GM06990 (cell line): ENCODE results near the gene KASH5.
A peak's percentile ranks its signal among the peaks of the same experiment; 100 is the strongest.

ENCODE experiments used
- DNase-seq: peaks from one replicate; pipeline ENCODE4 v3.0.0-alpha.2; 2011; ENCODE audit not compliant: insufficient read length; ENCODE audit errors: extremely low read depth
- H3K27me3 ChIP-seq: replicated peaks from 2 replicates; pipeline ENCODE4 v1.6.0; 2011; ENCODE audit warnings: low read length; ENCODE audit not compliant: control insufficient read depth, insufficient read depth
- H3K36me3 ChIP-seq: 2 replicates; pipeline ENCODE4 v1.5.1; 2011; ENCODE audit warnings: low read length; ENCODE audit not compliant: control insufficient read depth, insufficient read depth
- H3K4me3 ChIP-seq: replicated peaks from 2 replicates; pipeline ENCODE4 v1.5.1; 2011; ENCODE audit warnings: low read depth, mild to moderate bottlenecking, control low read depth, low read length
- TF ChIP-seq, protein P1 (sequence below): IDR thresholded peaks from 2 replicates; pipeline ENCODE4 v1.5.1; 2011; ENCODE audit warnings: low read length, control low read depth, mild to moderate bottlenecking, inconsistent platforms; ENCODE audit not compliant: insufficient read depth, poor library complexity, severe bottlenecking

KASH5 gene

DNA sequence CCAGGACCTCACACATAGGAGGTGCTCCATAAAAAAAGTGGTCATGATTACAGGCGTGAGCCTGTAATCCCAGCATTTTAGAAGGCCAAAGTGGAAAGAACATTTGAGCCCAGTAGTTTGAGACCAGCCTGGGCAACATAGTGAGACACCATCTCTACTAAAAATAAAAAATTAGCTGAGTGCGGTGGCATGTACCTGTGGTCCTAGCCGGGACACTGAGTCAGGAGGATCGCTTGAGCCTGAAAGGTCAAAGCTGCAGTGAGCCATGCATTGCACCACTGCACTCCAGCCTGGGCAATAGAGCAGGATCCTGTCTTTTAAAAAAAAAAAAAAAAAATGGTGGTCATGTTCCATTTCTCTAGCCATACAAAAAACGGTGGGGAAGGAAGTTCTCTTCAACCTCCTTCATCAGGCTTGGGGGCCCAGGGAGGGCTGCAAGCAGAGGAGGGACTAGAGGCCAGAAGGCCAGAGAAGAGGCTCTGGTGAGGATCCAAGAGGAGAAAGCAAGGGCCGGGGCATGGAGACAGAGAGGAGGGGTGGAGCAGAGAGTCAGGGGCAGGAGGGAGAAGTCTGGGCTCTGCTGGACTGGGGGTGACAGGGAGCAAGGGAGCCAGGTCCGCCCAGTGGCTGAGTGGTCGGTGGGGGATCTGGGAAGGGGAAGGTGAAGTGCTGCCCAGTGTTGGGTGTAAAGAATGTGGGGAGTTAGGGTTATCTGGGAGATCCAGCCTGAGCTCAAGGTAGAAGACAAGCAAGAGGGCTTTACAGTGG, 8.9 kb downstream of the KASH5 start:
- Histone ChIP-seq H3K4me3 (no peak overlapping the region), H3K27me3 (no peaks in the 10 kb centered on the region), H3K36me3 (no peaks in the 10 kb centered on the region)
- TF ChIP-seq, protein P1, sequence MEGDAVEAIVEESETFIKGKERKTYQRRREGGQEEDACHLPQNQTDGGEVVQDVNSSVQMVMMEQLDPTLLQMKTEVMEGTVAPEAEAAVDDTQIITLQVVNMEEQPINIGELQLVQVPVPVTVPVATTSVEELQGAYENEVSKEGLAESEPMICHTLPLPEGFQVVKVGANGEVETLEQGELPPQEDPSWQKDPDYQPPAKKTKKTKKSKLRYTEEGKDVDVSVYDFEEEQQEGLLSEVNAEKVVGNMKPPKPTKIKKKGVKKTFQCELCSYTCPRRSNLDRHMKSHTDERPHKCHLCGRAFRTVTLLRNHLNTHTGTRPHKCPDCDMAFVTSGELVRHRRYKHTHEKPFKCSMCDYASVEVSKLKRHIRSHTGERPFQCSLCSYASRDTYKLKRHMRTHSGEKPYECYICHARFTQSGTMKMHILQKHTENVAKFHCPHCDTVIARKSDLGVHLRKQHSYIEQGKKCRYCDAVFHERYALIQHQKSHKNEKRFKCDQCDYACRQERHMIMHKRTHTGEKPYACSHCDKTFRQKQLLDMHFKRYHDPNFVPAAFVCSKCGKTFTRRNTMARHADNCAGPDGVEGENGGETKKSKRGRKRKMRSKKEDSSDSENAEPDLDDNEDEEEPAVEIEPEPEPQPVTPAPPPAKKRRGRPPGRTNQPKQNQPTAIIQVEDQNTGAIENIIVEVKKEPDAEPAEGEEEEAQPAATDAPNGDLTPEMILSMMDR, result no peak
- DNase-seq, result no peak

DNA sequence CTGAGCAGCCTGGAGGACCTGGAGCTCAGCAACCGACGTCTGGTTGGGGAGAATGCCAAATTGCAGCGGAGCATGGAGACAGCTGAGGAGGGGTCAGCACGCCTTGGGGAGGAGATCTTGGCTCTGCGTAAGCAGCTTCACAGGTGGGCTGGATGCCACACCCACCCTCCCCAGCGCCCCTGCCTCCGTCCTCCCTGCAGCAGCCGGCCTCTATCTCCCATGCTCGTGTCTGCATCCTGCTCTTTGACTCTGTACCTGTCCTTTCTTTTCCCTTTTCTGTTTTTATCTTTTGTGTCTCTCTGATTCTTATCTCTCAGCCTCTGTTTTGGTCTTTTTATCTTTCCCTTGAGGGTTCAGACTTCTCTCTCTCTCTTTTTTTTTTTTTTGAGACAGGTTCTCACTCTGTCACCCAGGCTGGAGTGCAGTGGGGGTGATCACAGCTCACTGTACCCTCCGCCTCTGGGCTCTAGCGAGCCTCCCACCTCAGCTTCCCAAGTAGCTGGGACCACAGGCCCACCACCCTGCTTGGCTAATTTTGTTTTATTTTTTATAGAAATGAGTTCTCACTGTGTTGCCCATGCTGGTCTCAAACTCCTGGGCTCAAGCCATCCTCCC, 10.1 kb downstream of the KASH5 start:
- no peak for DNase-seq
- no peak overlapping the region for H3K4me3 ChIP-seq
- H3K36me3 ChIP-seq, result no peaks in the 10 kb centered on the region
- H3K27me3 ChIP-seq, result no peaks in the 10 kb centered on the region
- TF ChIP-seq, protein P1, result no peak

DNA sequence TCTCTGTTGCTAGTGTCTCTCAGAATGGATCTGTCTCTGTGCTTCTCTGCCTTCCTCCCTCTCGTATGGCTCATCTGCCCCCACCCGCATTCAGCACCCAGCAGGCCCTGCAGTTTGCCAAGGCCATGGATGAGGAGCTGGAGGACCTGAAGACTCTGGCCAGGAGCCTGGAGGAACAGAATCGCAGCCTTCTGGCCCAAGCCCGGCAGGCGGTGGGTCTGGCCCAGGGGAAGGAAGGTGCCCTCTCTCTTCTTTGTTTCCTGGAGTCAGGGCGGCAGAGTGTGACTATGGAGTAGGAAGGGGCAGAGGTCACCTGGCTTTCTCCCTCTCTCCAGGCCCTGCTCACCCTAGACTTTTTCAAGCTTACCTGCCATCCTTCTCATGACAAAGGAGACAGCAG, 10.9 kb downstream of the KASH5 start:
- Histone ChIP-seq H3K36me3 (no peaks in the 10 kb centered on the region), H3K27me3 (no peaks in the 10 kb centered on the region), H3K4me3 (no peak overlapping the region)
- DNase-seq, result no peak
- TF ChIP-seq, protein P1, result no peak

DNA sequence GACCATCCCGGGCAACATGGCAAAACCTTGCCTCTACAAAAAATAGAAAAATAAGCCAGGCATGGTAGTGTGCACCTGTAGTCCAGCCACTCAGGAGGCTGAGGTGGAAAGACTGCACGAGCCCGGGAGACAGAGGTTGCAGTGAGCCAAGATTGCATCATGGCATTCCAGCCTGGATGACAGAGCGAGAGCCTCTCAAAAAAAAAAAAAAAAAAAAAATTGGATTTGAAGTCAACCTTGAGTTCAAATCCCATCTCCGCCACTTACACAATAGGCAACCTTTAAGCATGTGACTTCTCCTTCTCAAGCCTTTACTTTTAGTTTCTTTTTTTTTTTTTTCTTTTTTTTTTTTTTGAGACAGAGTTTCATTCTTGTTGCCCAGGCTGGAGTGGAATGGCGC, 12.0 kb downstream of the KASH5 start:
- no peak overlapping the region for H3K4me3 ChIP-seq
- DNase-seq, result no peak
- TF ChIP-seq, protein P1, result no peak
- no peaks in the 10 kb centered on the region for H3K27me3 ChIP-seq
- no peaks in the 10 kb centered on the region for H3K36me3 ChIP-seq

DNA sequence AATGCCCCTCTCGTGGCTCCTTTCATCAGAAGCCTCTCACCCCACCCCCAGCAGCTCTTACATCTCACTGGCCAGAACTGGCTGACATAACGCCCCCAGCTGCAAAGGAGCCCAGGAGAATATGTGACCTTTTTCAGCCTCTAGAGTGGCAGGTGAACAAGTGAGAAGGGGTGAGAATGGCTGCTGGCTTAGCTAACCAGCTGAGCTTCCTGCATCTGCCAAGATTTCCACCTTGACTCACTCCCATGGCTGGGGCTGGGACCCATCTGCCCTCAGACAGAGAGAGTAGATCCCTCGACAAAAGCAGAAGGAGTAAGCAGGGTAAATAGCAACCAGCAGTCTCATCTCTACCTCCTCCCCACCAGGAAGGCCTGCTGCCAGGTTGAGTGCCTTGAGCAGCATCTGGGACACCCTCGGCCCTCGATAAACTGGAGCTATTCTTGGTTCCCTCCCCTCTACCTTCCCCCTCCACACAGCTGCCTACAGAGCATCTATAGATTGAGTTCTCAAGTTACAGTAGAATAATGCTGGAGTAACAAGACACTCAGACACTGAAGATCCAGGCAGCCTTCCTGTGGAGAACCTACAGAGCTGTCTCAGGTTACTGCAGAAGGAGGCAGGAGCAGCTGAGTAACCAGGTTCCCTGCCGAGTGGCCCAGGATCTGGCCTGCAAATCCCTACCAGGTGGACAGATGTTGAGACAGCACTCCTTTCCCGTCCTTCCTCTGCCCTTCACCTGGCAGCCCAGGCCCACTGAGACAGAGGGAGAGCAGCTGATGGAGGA, 15.5 kb downstream of the KASH5 start:
- peak; percentile 64 for DNase-seq
- Histone ChIP-seq H3K27me3 (no peaks in the 10 kb centered on the region), H3K4me3 (no peak overlapping the region), H3K36me3 (no peaks in the 10 kb centered on the region)
- TF ChIP-seq, protein P1, result no peak
